Smooth muscle cell (in vitro differentiated cells): ENCODE data around the gene CYP46A1. TPM values are rescaled to one million over a fixed set of nuclear protein-coding genes. Genes with fewer than 3 reads are reported as not detected.

ENCODE experiments used
- DNase-seq: peaks from one replicate; lab custom pipeline; 2025; ENCODE audit not compliant: unreplicated experiment; lab: John Stamatoyannopoulos, UW
- H2AFZ ChIP-seq: fragments of 200-600 bp; sonication (generic); 2 replicates; pipeline ENCODE4 v1.6.0; 2016; ENCODE audit warnings: antibody characterized with exemption, low read depth, mild to moderate bottlenecking
- H3F3A ChIP-seq: fragments of 200-600 bp; sonication (generic); 2 replicates; pipeline ENCODE4 v1.6.0; 2017; ENCODE audit warnings: antibody characterized with exemption, low read depth
- H3K27ac ChIP-seq: fragments of 200-600 bp; sonication (generic); 2 replicates; pipeline ENCODE4 v1.5.1; 2016; ENCODE audit warnings: low read depth, mild to moderate bottlenecking
- H3K27me3 ChIP-seq: fragments of 200-600 bp; sonication (generic); 2 replicates; pipeline ENCODE4 v1.6.1; 2016; ENCODE audit warnings: low read depth, mild to moderate bottlenecking
- H3K36me3 ChIP-seq: fragments of 200-600 bp; sonication (generic); 2 replicates; pipeline ENCODE4 v1.5.1; 2016; ENCODE audit warnings: low read depth
- H3K4me1 ChIP-seq: fragments of 200-600 bp; sonication (generic); 2 replicates; pipeline ENCODE4 v1.5.1; 2016; ENCODE audit warnings: low read depth
- H3K4me2 ChIP-seq: fragments of 200-600 bp; sonication (generic); 2 replicates; pipeline ENCODE4 v1.6.0; 2016; ENCODE audit warnings: mild to moderate bottlenecking
- H3K4me3 ChIP-seq: fragments of 200-600 bp; sonication (generic); 2 replicates; pipeline ENCODE4 v1.5.1; 2016; ENCODE audit warnings: mild to moderate bottlenecking
- H3K79me2 ChIP-seq: fragments of 200-600 bp; sonication (generic); 2 replicates; pipeline ENCODE4 v1.6.0; 2016; ENCODE audit warnings: low read depth, mild to moderate bottlenecking
- H3K9ac ChIP-seq: fragments of 200-600 bp; sonication (generic); 2 replicates; pipeline ENCODE4 v1.6.0; 2016; ENCODE audit warnings: low read depth
- H3K9me3 ChIP-seq: fragments of 200-600 bp; sonication (generic); replicated peaks from 2 replicates; pipeline ENCODE4 v1.5.1; 2016; ENCODE audit warnings: low read depth
- H4K20me1 ChIP-seq: fragments of 200-600 bp; sonication (generic); 2 replicates; pipeline ENCODE4 v1.6.0; 2016; ENCODE audit warnings: low read depth
- WGBS: methylation state at CpG from one replicate; pipeline ENCODE4 v1.1.7; 2016; ENCODE audit warnings: low lambda C conversion rate; 5-methylcytosine and 5-hydroxymethylcytosine counted together
- polyA plus RNA-seq: library from polyadenylated mRNA; unstranded; fragments of >200 nt; fragmentation: Nextera tagmentation; extraction: Ambion mirVana; gene quantifications from 2 replicates; pipeline ENCODE4 v1.2.1, GENCODE V29; 2016
- total RNA-seq: library from RNA; depleted of rRNA; stranded (reverse); fragments of >200 nt; gene quantifications from 2 replicates; pipeline ENCODE4 v1.2.3, GENCODE V29; 2014
- TF ChIP-seq, protein P1 (sequence below): fragments of 200-600 bp; sonication (generic); IDR thresholded peaks from 2 replicates; pipeline ENCODE4 v1.5.1; 2017; ENCODE audit warnings: borderline replicate concordance, mild to moderate bottlenecking, antibody characterized with exemption; ENCODE audit not compliant: insufficient read depth, poor library complexity, severe bottlenecking

Gene CYP46A1
- total and polyA plus RNA-seq, 2 experiments from 2014 or later, result 0.63 to 1.0 TPM

DNA sequence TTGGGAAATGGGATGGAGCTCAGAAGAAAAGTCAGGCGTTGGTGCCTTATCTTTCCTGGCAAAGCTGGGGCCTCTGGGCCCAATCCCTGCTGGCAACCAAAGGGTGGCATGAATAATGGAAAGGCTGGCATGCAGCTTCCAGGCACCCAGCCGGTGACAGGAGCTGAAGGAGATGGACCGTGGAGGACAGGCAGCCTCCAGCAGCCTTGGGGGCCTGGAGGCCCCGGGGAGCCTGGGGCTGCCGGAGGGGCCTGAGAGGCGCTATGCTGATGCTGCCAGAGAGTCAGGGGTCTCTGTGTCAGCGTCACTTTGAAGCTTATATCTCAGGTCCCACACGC is 70.9 kb downstream of the CYP46A1 start:
- Histone ChIP-seq H2AFZ (no peak overlapping the region), H3K79me2 (no peaks in the 10 kb centered on the region), H3K4me1 (peaks cover 36% of the 10 kb centered on the region), H3K4me3 (no peak overlapping the region), H3F3A (peaks cover 20% of the 10 kb centered on the region), H3K27ac (no peak overlapping the region), H4K20me1 (no peaks in the 10 kb centered on the region), H3K9ac (no peak overlapping the region), H3K27me3 (peaks cover 4% of the 10 kb centered on the region), H3K9me3 (no peaks in the 10 kb centered on the region), H3K4me2 (no peak overlapping the region), H3K36me3 (no peaks in the 10 kb centered on the region)
- TF ChIP-seq, protein P1, sequence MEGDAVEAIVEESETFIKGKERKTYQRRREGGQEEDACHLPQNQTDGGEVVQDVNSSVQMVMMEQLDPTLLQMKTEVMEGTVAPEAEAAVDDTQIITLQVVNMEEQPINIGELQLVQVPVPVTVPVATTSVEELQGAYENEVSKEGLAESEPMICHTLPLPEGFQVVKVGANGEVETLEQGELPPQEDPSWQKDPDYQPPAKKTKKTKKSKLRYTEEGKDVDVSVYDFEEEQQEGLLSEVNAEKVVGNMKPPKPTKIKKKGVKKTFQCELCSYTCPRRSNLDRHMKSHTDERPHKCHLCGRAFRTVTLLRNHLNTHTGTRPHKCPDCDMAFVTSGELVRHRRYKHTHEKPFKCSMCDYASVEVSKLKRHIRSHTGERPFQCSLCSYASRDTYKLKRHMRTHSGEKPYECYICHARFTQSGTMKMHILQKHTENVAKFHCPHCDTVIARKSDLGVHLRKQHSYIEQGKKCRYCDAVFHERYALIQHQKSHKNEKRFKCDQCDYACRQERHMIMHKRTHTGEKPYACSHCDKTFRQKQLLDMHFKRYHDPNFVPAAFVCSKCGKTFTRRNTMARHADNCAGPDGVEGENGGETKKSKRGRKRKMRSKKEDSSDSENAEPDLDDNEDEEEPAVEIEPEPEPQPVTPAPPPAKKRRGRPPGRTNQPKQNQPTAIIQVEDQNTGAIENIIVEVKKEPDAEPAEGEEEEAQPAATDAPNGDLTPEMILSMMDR, result no peak
- DNase-seq, result no peak
- 83% methylated on average over 8 of the region's 8 CpGs for WGBS

DNA sequence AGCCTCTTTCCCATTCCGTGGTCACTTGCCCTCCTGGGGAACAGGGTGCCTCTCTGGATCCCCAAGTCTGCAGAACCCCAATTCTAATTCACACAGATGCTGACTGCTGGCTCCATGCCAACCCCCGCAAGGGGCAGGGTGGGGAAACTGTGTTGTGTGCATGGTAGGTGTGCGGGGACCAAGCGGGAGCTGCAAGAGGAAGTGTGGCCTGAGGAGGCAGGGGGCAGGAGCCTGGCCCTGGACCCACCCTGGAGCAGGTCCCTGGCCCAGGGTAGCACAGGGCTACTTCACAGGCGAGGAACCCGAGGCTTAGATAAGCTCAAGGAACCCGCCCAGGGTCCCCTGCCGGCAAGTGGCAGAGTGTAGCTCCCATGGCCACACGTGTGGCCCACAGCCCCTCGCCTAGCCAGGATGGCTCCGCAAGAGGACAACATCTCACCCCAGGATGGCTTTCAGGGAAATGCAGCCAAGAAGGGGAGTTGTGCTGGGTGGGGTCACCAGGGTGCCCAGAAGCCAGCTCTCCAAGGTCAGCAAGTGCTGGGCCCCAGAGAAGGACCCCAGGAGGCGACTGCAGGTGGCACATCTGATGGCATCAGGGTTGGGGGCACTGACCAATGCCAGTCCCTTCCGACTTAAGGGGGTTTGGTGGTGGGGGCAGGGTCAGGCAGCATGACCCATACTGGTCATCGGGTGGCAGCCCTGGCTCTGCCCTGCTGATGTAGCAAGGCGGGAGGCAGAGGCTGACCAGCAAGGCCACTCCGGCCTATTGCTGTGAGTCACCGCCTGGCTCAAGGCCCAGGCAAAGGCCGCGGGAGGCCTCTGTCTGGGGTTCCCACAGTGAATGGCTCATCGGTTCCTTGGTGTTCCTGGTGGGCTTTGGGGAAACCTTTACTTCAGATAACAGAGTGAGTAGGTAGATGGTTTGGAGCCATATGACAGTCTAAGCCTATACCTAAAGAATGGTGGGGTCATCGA is 71.8 kb downstream of the CYP46A1 start:
- Histone ChIP-seq H4K20me1 (no peaks in the 10 kb centered on the region), H3K79me2 (no peaks in the 10 kb centered on the region), H3K9me3 (no peaks in the 10 kb centered on the region), H3K27me3 (no peaks in the 10 kb centered on the region), H2AFZ (no peak overlapping the region), H3K27ac (peak overlapping the region; percentile 98), H3K9ac (no peak overlapping the region), H3F3A (peaks cover 20% of the 10 kb centered on the region), H3K4me1 (peaks cover 36% of the 10 kb centered on the region), H3K4me3 (no peak overlapping the region), H3K4me2 (peak overlapping the region; percentile 19), H3K36me3 (no peaks in the 10 kb centered on the region)
- no peak for DNase-seq
- TF ChIP-seq, protein P1, result no peak
- WGBS, result 59% methylated on average over 21 of the region's 21 CpGs

DNA sequence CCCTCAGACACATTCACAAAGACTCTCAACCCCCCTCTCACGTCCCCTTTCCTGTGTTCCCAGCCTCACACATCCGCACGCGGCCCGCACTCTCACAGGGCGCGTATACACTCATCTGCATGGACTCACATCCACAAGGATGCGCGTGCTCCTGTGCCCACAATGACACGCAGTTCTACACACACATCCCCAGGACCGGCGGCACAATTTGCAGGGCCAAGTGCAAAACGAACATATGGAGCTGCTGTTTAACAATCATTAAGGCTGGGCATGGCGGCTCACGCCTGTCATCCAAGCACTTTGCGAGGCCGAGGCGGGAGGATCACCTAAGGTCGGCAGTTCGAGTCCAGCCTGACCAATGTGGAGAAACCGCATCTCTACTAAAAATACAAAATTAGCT is 72.7 kb downstream of the CYP46A1 start:
- Histone ChIP-seq H3K79me2 (no peaks in the 10 kb centered on the region), H3K9ac (no peak overlapping the region), H3K27me3 (no peaks in the 10 kb centered on the region), H3K4me3 (no peak overlapping the region), H3K4me1 (peaks cover 36% of the 10 kb centered on the region), H2AFZ (no peak overlapping the region), H3K36me3 (no peaks in the 10 kb centered on the region), H4K20me1 (no peaks in the 10 kb centered on the region), H3F3A (peaks cover 20% of the 10 kb centered on the region), H3K27ac (peak overlapping the region; percentile 98), H3K9me3 (no peaks in the 10 kb centered on the region), H3K4me2 (no peak overlapping the region)
- WGBS, result 95% methylated on average over 21 of the region's 21 CpGs
- TF ChIP-seq, protein P1, result no peak
- no peak for DNase-seq
